C4-2B (cell line): Measurements from ENCODE around the gene KRTAP10-12.

Source experiments
- CTCF ChIP-seq: fragments of 450-650 bp; conservative IDR thresholded peaks from 2 replicates; pipeline ENCODE4 v1.5.1; 2017; ENCODE audit warnings: mild to moderate bottlenecking
- ZFX ChIP-seq: fragments of 450-650 bp; IDR thresholded peaks from 2 replicates; pipeline ENCODE4 v1.6.1; 2017

GRCh38 chr21:44730028-44730395 is 33.0 kb downstream of the KRTAP10-12 start:
- TF ChIP-seq CTCF (no peak), ZFX (no peak)
